ENCODE data around the gene CWC27. TPM values are rescaled to one million over a fixed set of nuclear protein-coding genes. Genes with fewer than 3 reads are reported as not detected.

CWC27 gene
- total and polyA plus RNA-seq, 9 of the 15 experiments (the other 6 are each of a cell fraction or from before 2014, with no cell fraction given): 19.7 to 49.3 (median 38.3) TPM

DNA sequence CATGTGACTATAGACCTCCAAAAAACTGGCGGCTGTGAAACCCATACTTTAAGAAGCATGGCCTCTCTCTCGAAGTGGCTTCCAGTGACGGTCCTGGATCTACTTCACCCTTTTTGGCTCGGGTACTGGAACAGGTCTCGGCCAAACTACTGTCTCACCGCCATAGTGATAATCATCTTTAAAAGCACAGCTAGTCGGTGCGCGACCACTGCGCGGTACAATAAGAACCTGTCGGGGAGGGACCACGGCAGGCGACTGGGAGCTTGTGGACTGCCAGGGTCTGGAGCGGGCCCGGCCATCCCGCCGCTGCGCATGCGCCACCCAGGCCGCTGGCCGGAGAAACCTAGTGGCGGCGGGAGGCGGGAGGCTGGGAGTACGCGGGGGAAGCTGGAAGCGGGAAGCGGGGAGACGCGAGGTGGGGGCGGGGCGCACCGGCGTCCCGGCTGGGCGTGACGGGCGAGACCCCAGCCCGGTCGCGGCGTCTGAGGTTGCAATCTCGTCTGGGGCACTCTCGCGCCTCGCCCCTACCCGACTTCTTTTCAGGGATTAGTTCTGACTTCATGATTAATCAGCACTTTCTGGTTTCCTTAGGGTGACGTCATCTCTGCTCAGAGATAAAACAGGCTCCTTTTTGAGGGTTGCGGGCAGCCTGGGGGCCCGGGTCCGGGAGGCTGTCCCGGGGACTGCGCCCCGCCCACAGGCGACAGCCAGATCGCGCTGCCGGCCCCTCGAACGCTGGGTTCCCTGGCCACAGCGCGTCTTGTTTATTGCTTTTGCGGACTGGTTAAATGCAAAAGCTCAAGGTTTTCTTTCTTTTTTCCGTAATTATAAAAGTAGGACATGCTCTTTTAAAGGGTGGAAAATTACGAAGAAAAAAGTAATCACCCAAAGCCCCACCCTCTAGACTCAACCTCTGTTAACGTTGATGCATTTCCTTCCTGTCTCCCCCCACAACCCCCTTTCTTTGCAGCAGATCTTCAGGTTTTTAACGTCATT, 266.8 kb downstream of the CWC27 start:
- no peaks in the 10 kb centered on the region for H3K9me3 ChIP-seq (replicated peaks; ENCODE audit: control insufficient read depth, insufficient read depth, low read depth, low read length)
- TSS peak; percentile 94 for BruUV-seq (replicated peaks)
- peak overlapping the region; percentile 94 for H3K27ac ChIP-seq (ENCODE audit: extremely low read depth, low read depth, low read length)
- ChIA-PET POLR2A (interaction anchor here (0.7 to 1.0 kb wide), 8 partner anchors 10 to 413 kb away, joined by 3 to 5 read pairs (median 3); no protein-coding TSS in a partner anchor), CTCF (ENCODE audit: low intra/inter-chr PET ratio) (no interaction called here)
- H3K9ac ChIP-seq (ENCODE audit: insufficient read depth in 1 of 2, low read depth in 2 of 2, low read length in 2 of 2): peak overlapping the region; percentile 83 to 95
- intact Hi-C loops (cut with micrococcal nuclease) (loop anchor here (5.0 to 10.0 kb wide), 3 partner anchors 78 to 447 kb away; partner anchors contain the start of gene ADAMTS6), in situ Hi-C loops (cut with MboI) (no loop called here)
- H3K4me2 ChIP-seq (ENCODE audit: insufficient read depth, low read length): peak overlapping the region; percentile 73
- no peaks in the 10 kb centered on the region for H3K9me1 ChIP-seq (ENCODE audit: control insufficient read depth, insufficient read depth, low read length)
- peak overlapping the region; percentile 45 for H3K4me3 ChIP-seq
- peak overlapping the region; percentile 100 for H2AFZ ChIP-seq (ENCODE audit: low read depth, low read length)
- H3K79me2 ChIP-seq (ENCODE audit: control insufficient read depth, insufficient read depth, low read length): no peaks in the 10 kb centered on the region
- 3% methylated on average over 46 of the region's 68 CpGs for WGBS (ENCODE audit: insufficient coverage, low coverage, missing lambda C conversion rate)
- H3K4me1 ChIP-seq (replicated peaks in 1 of 2; ENCODE audit: control insufficient read depth in 2 of 2, insufficient read depth in 2 of 2, low read length in 2 of 2): peaks cover 14 to 24% of the 10 kb centered on the region in 2 experiments
- H3K36me3 ChIP-seq (ENCODE audit: control insufficient read depth, insufficient read depth, low read length): no peaks in the 10 kb centered on the region
- peak; percentile 94 to 98 (median 96) for DNase-seq (ENCODE audit: extremely low read depth in 1 of 4, low spot score in 3 of 4)
- H4K20me1 ChIP-seq (replicated peaks; ENCODE audit: control insufficient read depth, insufficient read depth, low read length): no peaks in the 10 kb centered on the region
- ATAC-seq: peak; percentile 95
- H3K27me3 ChIP-seq (ENCODE audit: control insufficient read depth in 2 of 2, insufficient read depth in 2 of 2, low read length in 2 of 2): no peaks in the 10 kb centered on the region
- peak; percentile 88 for FAIRE-seq
- TF ChIP-seq MAFF (IDR thresholded peaks at IDR 0.05; ENCODE audit: low read length): peak; percentile 86
- TF ChIP-seq PTRF (tag; IDR thresholded peaks at IDR 0.05): no peak
- no peak for TF ChIP-seq MED1 (CRISPR knock-in tag; IDR thresholded peaks at IDR 0.05; ENCODE audit: borderline replicate concordance)
- TF ChIP-seq, protein P1, sequence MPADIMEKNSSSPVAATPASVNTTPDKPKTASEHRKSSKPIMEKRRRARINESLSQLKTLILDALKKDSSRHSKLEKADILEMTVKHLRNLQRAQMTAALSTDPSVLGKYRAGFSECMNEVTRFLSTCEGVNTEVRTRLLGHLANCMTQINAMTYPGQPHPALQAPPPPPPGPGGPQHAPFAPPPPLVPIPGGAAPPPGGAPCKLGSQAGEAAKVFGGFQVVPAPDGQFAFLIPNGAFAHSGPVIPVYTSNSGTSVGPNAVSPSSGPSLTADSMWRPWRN (IDR thresholded peaks at IDR 0.05; ENCODE audit: low read depth): no peak
- peak; percentile 81 for TF ChIP-seq MEIS2 (IDR thresholded peaks at IDR 0.05; ENCODE audit: partially characterized antibody)
- TF ChIP-seq, protein P2, sequence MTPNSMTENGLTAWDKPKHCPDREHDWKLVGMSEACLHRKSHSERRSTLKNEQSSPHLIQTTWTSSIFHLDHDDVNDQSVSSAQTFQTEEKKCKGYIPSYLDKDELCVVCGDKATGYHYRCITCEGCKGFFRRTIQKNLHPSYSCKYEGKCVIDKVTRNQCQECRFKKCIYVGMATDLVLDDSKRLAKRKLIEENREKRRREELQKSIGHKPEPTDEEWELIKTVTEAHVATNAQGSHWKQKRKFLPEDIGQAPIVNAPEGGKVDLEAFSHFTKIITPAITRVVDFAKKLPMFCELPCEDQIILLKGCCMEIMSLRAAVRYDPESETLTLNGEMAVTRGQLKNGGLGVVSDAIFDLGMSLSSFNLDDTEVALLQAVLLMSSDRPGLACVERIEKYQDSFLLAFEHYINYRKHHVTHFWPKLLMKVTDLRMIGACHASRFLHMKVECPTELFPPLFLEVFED (CRISPR knock-in tag; conservative IDR thresholded peaks at IDR 0.05): 0 out of 2 replicates have a peak, but pooled peaks have one; percentile 20
- TF ChIP-seq PRPF4 (IDR thresholded peaks at IDR 0.05; ENCODE audit: insufficient read depth, low read depth, low read length, poor library complexity, severe bottlenecking): no peak
- TF ChIP-seq PCBP1 (IDR thresholded peaks at IDR 0.05; ENCODE audit: low read depth, low read length, poor library complexity, severe bottlenecking): no peak
- peak; percentile 78 for TF ChIP-seq ARID1B (IDR thresholded peaks at IDR 0.05)
- TF ChIP-seq TCF7L2 (IDR thresholded peaks at IDR 0.05; ENCODE audit: low read depth, low read length): no peak
- TF ChIP-seq JUNB (CRISPR knock-in tag; conservative IDR thresholded peaks at IDR 0.05): peak; percentile 99
- peak; percentile 73 for TF ChIP-seq SOX6 (IDR thresholded peaks at IDR 0.05)
- TF ChIP-seq TEAD2 (tag; IDR thresholded peaks at IDR 0.05): peak; percentile 37; the same call in 1 of the 2 replicates
- peak; percentile 64; the same call in 1 of the 2 replicates for TF ChIP-seq KLF1 (tag; IDR thresholded peaks at IDR 0.05)
- peak; percentile 99 for TF ChIP-seq JUN (IDR thresholded peaks at IDR 0.05; ENCODE audit: borderline replicate concordance, low read depth, low read length)
- TF ChIP-seq JUN (CRISPR knock-in tag; IDR thresholded peaks at IDR 0.05; ENCODE audit: borderline replicate concordance): 0 out of 2 replicates have a peak, but pooled peaks have one; percentile 81
- TF ChIP-seq C11orf30 (IDR thresholded peaks at IDR 0.05; ENCODE audit: low read depth): peak; percentile 99
- TF ChIP-seq HNRNPLL (IDR thresholded peaks at IDR 0.05; ENCODE audit: low read depth, low read length, poor library complexity, severe bottlenecking): no peak

All from K562 (cell line).